Transverse colon (tissue), 4 donors: ENCODE results near the gene ADAMTS16.

Experiments used
- CTCF ChIP-seq, 5 experiments: fragments of 200-600 bp in 3 of 5; fragments of 450-650 bp in 2 of 5; sonication (generic) in 3 of 5; IDR thresholded peaks; 1 replicate in 2 of 5; 2 replicates in 3 of 5; pipeline ENCODE4 v1.5.1; 2016 to 2017; ENCODE audit warnings: antibody characterized with exemption in 5 of 5, inconsistent platforms in 3 of 5, mild to moderate bottlenecking in 2 of 5, moderate library complexity in 1 of 5
- EP300 ChIP-seq: sonication (generic); formaldehyde crosslinking; IDR thresholded peaks from one replicate; pipeline ENCODE4 v1.6.1; 2017; ENCODE audit warnings: antibody characterized with exemption, low read depth
- POLR2A ChIP-seq: fragments of 450-650 bp; IDR thresholded peaks from one replicate; pipeline ENCODE4 v1.6.1; 2016; ENCODE audit warnings: antibody characterized with exemption, mild to moderate bottlenecking, moderate library complexity
- POLR2AphosphoS5 ChIP-seq, 3 donors: sonication (generic); formaldehyde crosslinking; IDR thresholded peaks; one replicate each; pipeline ENCODE4 v1.6.1; 2016; ENCODE audit warnings: antibody characterized with exemption in 3 of 3

- TF ChIP-seq CTCF (IDR thresholded peaks at IDR 0.05) = no peak
- no peak for TF ChIP-seq POLR2AphosphoS5 (IDR thresholded peaks at IDR 0.05)
- no peak for TF ChIP-seq POLR2A
- no peak for TF ChIP-seq EP300
These were observed 39.5 kb upstream of the ADAMTS16 start for GRCh38 chr5:5100635-5101034.
